ENCODE measurements around the gene TTLL10. TPM values are rescaled to one million over a fixed set of nuclear protein-coding genes. Genes with fewer than 3 reads are reported as not detected.

Gene TTLL10
- total RNA-seq, result not detected in 2 replicates

DNA sequence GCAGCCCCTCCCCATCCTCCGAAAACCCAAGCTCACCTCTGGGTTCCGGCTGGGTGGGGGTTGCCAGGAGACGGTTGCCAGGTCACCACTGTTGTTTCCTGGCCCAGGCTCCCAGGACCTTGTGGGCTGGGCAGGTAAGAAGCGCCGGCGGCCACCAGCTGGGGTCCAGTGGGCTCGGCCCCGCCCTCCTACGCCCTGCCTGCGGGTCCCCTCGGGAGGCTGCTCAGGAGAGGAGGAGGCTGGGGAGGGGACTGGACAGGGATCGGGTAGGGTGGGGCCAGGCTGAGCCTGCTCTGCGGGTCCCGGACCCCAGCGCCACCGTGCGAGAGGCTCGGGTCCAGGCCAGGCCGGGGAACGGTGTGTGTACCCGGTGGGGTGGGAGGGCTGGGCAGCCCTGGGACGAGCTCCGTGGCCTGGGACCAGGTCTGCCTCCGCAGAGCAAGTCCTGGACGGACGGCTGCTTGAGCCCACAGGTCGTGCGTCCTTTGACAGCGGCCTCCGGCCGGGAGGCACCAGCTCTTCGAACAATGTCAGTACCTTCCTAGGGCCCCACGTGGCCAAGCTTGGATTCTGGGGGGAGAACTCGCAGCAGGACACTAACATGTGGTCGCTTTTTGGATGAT lies at the start of gene TTLL10:
Gene TTLL10 (plus strand): TSS at position 88 of the 623 bp plus-strand sequence. CDS start 5,336 bp downstream, outside the sequence.

DNA sequence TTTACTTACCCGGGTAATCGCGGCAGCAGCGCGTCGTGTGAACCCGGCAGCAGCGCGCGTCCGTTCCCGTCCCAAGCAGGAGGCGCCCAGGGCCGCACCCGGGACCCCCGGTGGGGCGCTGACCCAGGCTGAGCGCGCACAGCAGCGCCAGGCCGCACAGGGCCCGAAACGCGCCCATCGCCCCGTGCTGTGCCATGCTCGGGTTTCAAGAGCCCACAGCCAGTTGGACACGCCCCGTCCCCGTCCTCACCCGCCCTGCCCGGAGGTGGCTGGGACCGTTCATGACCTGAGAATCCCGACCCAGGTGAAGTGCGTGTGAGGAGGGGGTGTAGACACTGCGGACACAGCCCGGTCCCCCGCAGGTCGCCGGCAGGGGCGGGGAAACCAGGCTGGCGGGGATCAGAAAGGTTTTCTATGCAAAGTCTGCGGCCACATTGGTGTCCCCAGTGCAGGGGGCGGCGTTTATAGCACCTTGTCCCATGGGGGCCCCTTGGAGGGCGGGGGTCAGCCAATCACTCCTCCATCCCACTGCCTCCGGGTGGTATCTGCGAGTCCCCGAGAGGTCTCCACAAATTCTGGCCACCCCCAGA lies 32.8 kb downstream of the TTLL10 start, which contains the start of gene TNFRSF18:
Gene TNFRSF18 (minus strand): TSS at position 217 of the 590 bp plus-strand sequence. CDS start 21 bp downstream, at position 196.

DNA sequence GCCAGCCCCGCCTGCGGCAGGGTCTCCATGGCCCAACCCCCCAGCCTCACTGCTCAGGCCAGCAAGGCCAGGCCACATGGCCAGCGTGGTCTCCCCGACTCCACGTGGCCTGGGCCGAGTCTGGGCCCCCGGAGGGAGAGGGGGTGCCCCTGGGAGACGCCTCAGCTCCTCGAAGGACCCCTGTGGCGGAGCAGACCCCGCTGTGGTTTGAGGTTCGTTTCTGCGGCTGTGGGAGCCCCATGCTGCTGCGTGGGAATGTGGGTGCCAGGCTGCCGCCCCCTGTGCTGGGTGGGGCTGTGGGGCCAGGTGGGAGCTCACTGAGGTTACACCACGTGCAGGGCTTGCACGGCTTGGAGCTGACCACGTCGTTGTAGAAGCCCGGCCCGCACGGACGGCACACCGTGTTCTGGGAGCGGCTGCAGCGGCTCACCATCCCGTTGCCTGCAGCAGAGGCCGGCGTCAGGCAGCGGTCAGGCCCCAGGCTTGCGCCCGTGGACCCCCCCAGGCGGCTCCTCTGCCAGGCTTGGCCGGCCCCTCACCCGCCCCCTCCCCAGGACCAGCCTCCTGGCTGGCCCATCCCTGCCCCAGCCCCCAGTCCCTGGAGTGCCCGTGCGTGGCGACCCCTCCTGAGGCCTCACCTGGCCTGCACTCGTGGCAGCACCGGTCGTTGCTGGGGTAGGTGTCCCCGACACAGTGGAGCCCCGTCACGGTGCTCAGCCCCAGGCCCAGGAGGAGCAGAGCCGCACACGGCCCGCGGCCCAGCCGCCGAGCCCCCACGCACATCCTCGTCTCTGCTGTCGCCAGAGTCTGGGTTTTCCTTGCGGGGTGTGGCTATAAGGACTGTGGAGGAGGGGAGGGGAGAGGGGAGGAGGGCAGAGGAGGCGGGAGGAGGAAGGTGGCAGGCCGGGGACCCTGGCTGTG lies 39.9 kb downstream of the TTLL10 start, which contains the start of gene TNFRSF4:
Gene TNFRSF4 (minus strand): TSS at position 809 of the 921 bp plus-strand sequence. CDS start 26 bp downstream, at position 783.

GRCh38 chr1:1231400-1232207 lies 57.9 kb downstream of the TTLL10 start, which contains the start of gene SDF4:
Gene SDF4 (minus strand): TSS chr1:1232001. CDS start chr1:1228772, 3,229 bp downstream.

GRCh38 chr1:1232208-1232795 lies 58.6 kb downstream of the TTLL10 start, which contains the start of gene B3GALT6:
Gene B3GALT6 (plus strand): TSS chr1:1232237. CDS start chr1:1232279, 42 bp downstream.

DNA sequence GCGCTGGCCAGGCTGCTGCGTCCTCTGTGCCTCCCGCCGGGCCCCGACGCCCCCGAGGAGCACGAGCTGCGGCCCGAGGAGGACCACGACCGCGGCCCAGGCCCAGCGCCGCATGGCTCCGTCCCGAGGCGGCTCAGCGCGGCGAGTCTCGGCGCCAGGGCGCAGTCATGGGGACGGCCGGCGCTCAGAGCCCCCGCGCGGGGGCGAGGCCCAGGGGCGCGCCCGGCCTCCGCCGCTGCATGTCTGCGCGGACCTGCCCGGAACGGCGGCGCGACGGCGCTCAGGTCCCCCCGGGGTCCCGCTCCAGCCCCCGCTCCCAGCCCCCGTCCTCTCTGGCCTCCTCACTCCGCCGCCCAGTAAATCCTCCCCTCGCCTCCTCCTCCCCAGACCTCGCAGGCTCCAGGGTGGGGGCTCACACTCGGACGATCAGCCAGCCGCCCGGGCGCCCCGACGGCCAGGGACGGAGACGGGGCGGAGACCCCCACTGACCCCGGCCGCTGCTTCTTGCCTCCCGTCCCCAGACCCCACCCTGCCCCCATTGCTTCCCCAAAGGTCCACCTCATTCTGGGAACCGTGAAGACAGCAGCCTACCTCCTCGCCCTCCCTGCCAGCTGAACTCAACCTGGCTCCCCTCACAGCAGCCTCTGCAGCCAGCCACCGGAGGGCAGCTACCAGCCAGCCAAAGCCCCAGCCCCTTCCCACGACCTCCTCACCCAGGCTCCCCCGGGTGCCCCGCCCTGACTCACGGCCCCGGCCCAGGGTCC lies 73.1 kb downstream of the TTLL10 start, which contains the start of gene C1QTNF12:
Gene C1QTNF12 (minus strand): TSS at position 146 of the 764 bp plus-strand sequence. CDS start 32 bp downstream, at position 114.

Other genes with a start within 250 kb of the TTLL10 start
- gene SAMD11, start 250.0 kb upstream of the TTLL10 start, total RNA-seq, result 34.2 and 36.6 TPM in 2 replicates
- 87.5 and 89.9 TPM in 2 replicates for gene NOC2L, start 214.6 kb upstream of the TTLL10 start, total RNA-seq
- gene KLHL17, start 213.3 kb upstream of the TTLL10 start, total RNA-seq, result 6.8 and 6.9 TPM in 2 replicates
- gene PLEKHN1, start 207.4 kb upstream of the TTLL10 start, total RNA-seq, result 0.18 and 0.28 TPM in 2 replicates
- gene PERM1, start 191.8 kb upstream of the TTLL10 start, total RNA-seq, result 0.43 and 2.1 TPM in 2 replicates
- 0.85 and 8.0 TPM in 2 replicates for gene HES4, start 173.8 kb upstream of the TTLL10 start, total RNA-seq
- 103 and 131 TPM in 2 replicates for gene ISG15, start 160.4 kb upstream of the TTLL10 start, total RNA-seq
- gene AGRN, start 153.8 kb upstream of the TTLL10 start, total RNA-seq, result 30.9 and 42.0 TPM in 2 replicates
- gene RNF223, start 99.6 kb upstream of the TTLL10 start, total RNA-seq, result not detected in 2 replicates
- 3.8 and 4.0 TPM in 2 replicates for gene C1orf159, start 57.8 kb upstream of the TTLL10 start, total RNA-seq
- 0.55 TPM in 1 of 2 replicates, not detected in the other for gene TNFRSF18, start 32.7 kb downstream of the TTLL10 start, total RNA-seq
- 0.14 and 0.18 TPM in 2 replicates for gene TNFRSF4, start 40.3 kb downstream of the TTLL10 start, total RNA-seq
- 117 and 125 TPM in 2 replicates for gene SDF4, start 58.1 kb downstream of the TTLL10 start, total RNA-seq
- 16.2 and 21.7 TPM in 2 replicates for gene B3GALT6, start 58.4 kb downstream of the TTLL10 start, total RNA-seq
- gene C1QTNF12, start 72.8 kb downstream of the TTLL10 start, total RNA-seq, result 0.83 and 1.3 TPM in 2 replicates
- 34.0 and 44.7 TPM in 2 replicates for gene UBE2J2, start 100.0 kb downstream of the TTLL10 start, total RNA-seq
- 0.71 and 0.74 TPM in 2 replicates for gene SCNN1D, start 106.6 kb downstream of the TTLL10 start, total RNA-seq
- 19.2 and 25.7 TPM in 2 replicates for gene ACAP3, start 134.1 kb downstream of the TTLL10 start, total RNA-seq
- gene PUSL1, start 134.7 kb downstream of the TTLL10 start, total RNA-seq, result 9.2 and 12.0 TPM in 2 replicates
- 47.5 and 50.3 TPM in 2 replicates for gene INTS11, start 150.8 kb downstream of the TTLL10 start, total RNA-seq
- gene CPTP, start 150.9 kb downstream of the TTLL10 start, total RNA-seq, result 7.0 and 9.1 TPM in 2 replicates
- 0.14 and 0.18 TPM in 2 replicates for gene TAS1R3, start 157.4 kb downstream of the TTLL10 start, total RNA-seq
- 48.4 and 72.1 TPM in 2 replicates for gene DVL1, start 175.5 kb downstream of the TTLL10 start, total RNA-seq
- 236 and 258 TPM in 2 replicates for gene MXRA8, start 184.7 kb downstream of the TTLL10 start, total RNA-seq
- gene AURKAIP1, start 201.3 kb downstream of the TTLL10 start, total RNA-seq, result 93.0 and 96.6 TPM in 2 replicates
- 103 and 153 TPM in 2 replicates for gene CCNL2, start 225.5 kb downstream of the TTLL10 start, total RNA-seq
- 95.4 and 96.7 TPM in 2 replicates for gene MRPL20, start 233.4 kb downstream of the TTLL10 start, total RNA-seq
- 0.28 and 0.46 TPM in 2 replicates for gene ANKRD65, start 247.4 kb downstream of the TTLL10 start, total RNA-seq